ENCODE measurements around the gene TAS2R20. TPM values are rescaled to one million over a fixed set of nuclear protein-coding genes. Genes with fewer than 3 reads are reported as not detected.
"Not testable (repeated sequence)": the region's sequence is repeated elsewhere in the genome, so short reads cannot be mapped to it uniquely, and the experiment has no call there.

TAS2R20 gene
- 1 to 10 TPM; 1.9 to 4.4 TPM for total RNA-seq

- H3K4me1 Mint-ChIP-seq = no peaks in the 10 kb centered on the region
- H3K27ac Mint-ChIP-seq = no peak within 1 kb of the TSS
- no peak for ATAC-seq (replicated peaks)
- no peak within 1 kb of the TSS for H3K4me3 Mint-ChIP-seq
- H3K36me3 Mint-ChIP-seq (ENCODE audit: low read depth) = peaks cover 28% of the 10 kb centered on the region
- H3K9me3 Mint-ChIP-seq = no peaks in the 10 kb centered on the region
- no peaks in the 10 kb centered on the region for H3K27me3 Mint-ChIP-seq
Observed at GRCh38 chr12:10998204-10998603, at the start of gene TAS2R20. Gene TAS2R20, minus strand, starts transcription at chr12:10998304. Its CDS starts 429 bp downstream, at chr12:10997875.

- H3K4me3 Mint-ChIP-seq; H3K27ac Mint-ChIP-seq; H3K4me1 Mint-ChIP-seq; H3K9me3 Mint-ChIP-seq; ATAC-seq (replicated peaks); H3K27me3 Mint-ChIP-seq: not testable (repeated sequence)
- H3K36me3 Mint-ChIP-seq (ENCODE audit: low read depth) = peaks cover 64% of the 10 kb centered on the region
Observed at GRCh38 chr12:11041366-11041765, 43.3 kb upstream of the TAS2R20 start.

- Mint-ChIP-seq H3K4me3 (no peak overlapping the region), H3K27me3 (no peaks in the 10 kb centered on the region), H3K36me3 (ENCODE audit: low read depth) (peaks cover 68% of the 10 kb centered on the region), H3K4me1 (peaks cover 9% of the 10 kb centered on the region), H3K27ac (no peak overlapping the region), H3K9me3 (peaks cover 2% of the 10 kb centered on the region)
- ATAC-seq (replicated peaks) = no peak
Observed at GRCh38 chr12:11040162-11040561, 42.1 kb upstream of the TAS2R20 start.

GRCh38 chr12:11039171-11039570 lies 41.1 kb upstream of the TAS2R20 start:
- Mint-ChIP-seq H3K4me3 (no peak overlapping the region), H3K36me3 (ENCODE audit: low read depth) (peaks cover 61% of the 10 kb centered on the region), H3K27ac (no peak overlapping the region), H3K4me1 (peaks cover 5% of the 10 kb centered on the region), H3K27me3 (no peaks in the 10 kb centered on the region), H3K9me3 (peaks cover 4% of the 10 kb centered on the region)
- no peak for ATAC-seq (replicated peaks)

- not testable (repeated sequence) for H3K4me3 Mint-ChIP-seq, H3K4me1 Mint-ChIP-seq, H3K27me3 Mint-ChIP-seq, H3K27ac Mint-ChIP-seq, H3K9me3 Mint-ChIP-seq
- peaks cover 43% of the 10 kb centered on the region for H3K36me3 Mint-ChIP-seq (ENCODE audit: low read depth)
- ATAC-seq (replicated peaks) = peak; percentile 92
Observed at GRCh38 chr12:11033959-11034358, 35.9 kb upstream of the TAS2R20 start.

GRCh38 chr12:11031307-11031706 lies 33.2 kb upstream of the TAS2R20 start, which contains the start of gene TAS2R31:
Gene TAS2R31, minus strand, starts transcription at chr12:11031407. Its CDS starts 72 bp downstream, at chr12:11031335.
- H3K36me3 Mint-ChIP-seq (ENCODE audit: low read depth) = peaks cover 53% of the 10 kb centered on the region
- no peak within 1 kb of the TSS for H3K4me3 Mint-ChIP-seq
- no peak within 1 kb of the TSS for H3K27ac Mint-ChIP-seq
- no peaks in the 10 kb centered on the region for H3K27me3 Mint-ChIP-seq
- peaks cover 4% of the 10 kb centered on the region for H3K9me3 Mint-ChIP-seq
- H3K4me1 Mint-ChIP-seq = no peaks in the 10 kb centered on the region
- no peak for ATAC-seq (replicated peaks)

GRCh38 chr12:11026118-11026517 lies 28.0 kb upstream of the TAS2R20 start:
- Mint-ChIP-seq H3K27me3 (no peaks in the 10 kb centered on the region), H3K27ac (no peak overlapping the region), H3K4me1 (no peaks in the 10 kb centered on the region), H3K36me3 (ENCODE audit: low read depth) (peaks cover 28% of the 10 kb centered on the region), H3K4me3 (no peak overlapping the region), H3K9me3 (no peaks in the 10 kb centered on the region)
- no peak for ATAC-seq (replicated peaks)

- no peak for ATAC-seq (replicated peaks)
- Mint-ChIP-seq H3K4me1 (no peaks in the 10 kb centered on the region), H3K9me3 (no peaks in the 10 kb centered on the region), H3K27ac (no peak overlapping the region), H3K27me3 (no peaks in the 10 kb centered on the region), H3K4me3 (no peak overlapping the region), H3K36me3 (ENCODE audit: low read depth) (peaks cover 23% of the 10 kb centered on the region)
Observed at GRCh38 chr12:11023387-11023786, 25.3 kb upstream of the TAS2R20 start.

GRCh38 chr12:11022520-11022919 lies 24.4 kb upstream of the TAS2R20 start, which contains the start of gene TAS2R19:
Gene TAS2R19, minus strand, starts transcription at chr12:11022620. Its CDS starts 49 bp downstream, at chr12:11022571.
- Mint-ChIP-seq H3K4me3 (no peak within 1 kb of the TSS), H3K9me3 (no peaks in the 10 kb centered on the region), H3K4me1 (no peaks in the 10 kb centered on the region), H3K27me3 (no peaks in the 10 kb centered on the region), H3K27ac (no peak within 1 kb of the TSS), H3K36me3 (ENCODE audit: low read depth) (peaks cover 23% of the 10 kb centered on the region)
- ATAC-seq (replicated peaks) = no peak

- Mint-ChIP-seq H3K4me1 (peaks cover 3% of the 10 kb centered on the region), H3K36me3 (ENCODE audit: low read depth) (peaks cover 17% of the 10 kb centered on the region), H3K9me3 (no peaks in the 10 kb centered on the region), H3K27me3 (no peaks in the 10 kb centered on the region), H3K4me3 (no peak overlapping the region), H3K27ac (no peak overlapping the region)
- no peak for ATAC-seq (replicated peaks)
Observed at GRCh38 chr12:11016937-11017336, 18.8 kb upstream of the TAS2R20 start.

GRCh38 chr12:11015775-11016430 lies 17.8 kb upstream of the TAS2R20 start:
- peaks cover 3% of the 10 kb centered on the region for H3K4me1 Mint-ChIP-seq
- H3K4me3 Mint-ChIP-seq = no peak overlapping the region
- H3K36me3 Mint-ChIP-seq (ENCODE audit: low read depth) = peaks cover 17% of the 10 kb centered on the region
- ATAC-seq (replicated peaks) = no peak
- no peak overlapping the region for H3K27ac Mint-ChIP-seq
- H3K27me3 Mint-ChIP-seq = no peaks in the 10 kb centered on the region
- H3K9me3 Mint-ChIP-seq = no peaks in the 10 kb centered on the region

- Mint-ChIP-seq H3K4me3 (no peak overlapping the region), H3K27ac (no peak overlapping the region), H3K4me1 (peaks cover 3% of the 10 kb centered on the region), H3K36me3 (ENCODE audit: low read depth) (peaks cover 17% of the 10 kb centered on the region), H3K27me3 (no peaks in the 10 kb centered on the region), H3K9me3 (no peaks in the 10 kb centered on the region)
- ATAC-seq (replicated peaks) = peak; percentile 57
Observed at GRCh38 chr12:11014234-11014633, 16.1 kb upstream of the TAS2R20 start.

GRCh38 chr12:11007608-11008007 lies 9.5 kb upstream of the TAS2R20 start:
- no peaks in the 10 kb centered on the region for H3K27me3 Mint-ChIP-seq
- no peak for ATAC-seq (replicated peaks)
- peaks cover 13% of the 10 kb centered on the region for H3K36me3 Mint-ChIP-seq (ENCODE audit: low read depth)
- H3K4me3 Mint-ChIP-seq = no peak overlapping the region
- no peak overlapping the region for H3K27ac Mint-ChIP-seq
- no peaks in the 10 kb centered on the region for H3K4me1 Mint-ChIP-seq
- no peaks in the 10 kb centered on the region for H3K9me3 Mint-ChIP-seq

GRCh38 chr12:10994307-10994706 lies 3.8 kb downstream of the TAS2R20 start:
- H3K36me3 Mint-ChIP-seq (ENCODE audit: low read depth) = peaks cover 34% of the 10 kb centered on the region
- H3K4me1 Mint-ChIP-seq = no peaks in the 10 kb centered on the region
- H3K27me3 Mint-ChIP-seq = no peaks in the 10 kb centered on the region
- H3K27ac Mint-ChIP-seq = no peak overlapping the region
- no peak for ATAC-seq (replicated peaks)
- no peak overlapping the region for H3K4me3 Mint-ChIP-seq
- H3K9me3 Mint-ChIP-seq = peaks cover 6% of the 10 kb centered on the region

GRCh38 chr12:10989107-10989506 lies 9.0 kb downstream of the TAS2R20 start:
- peaks cover 13% of the 10 kb centered on the region for H3K36me3 Mint-ChIP-seq (ENCODE audit: low read depth)
- peaks cover 6% of the 10 kb centered on the region for H3K9me3 Mint-ChIP-seq
- H3K27me3 Mint-ChIP-seq = no peaks in the 10 kb centered on the region
- ATAC-seq (replicated peaks) = peak; percentile 92
- H3K27ac Mint-ChIP-seq = peak overlapping the region; percentile 61
- no peaks in the 10 kb centered on the region for H3K4me1 Mint-ChIP-seq
- H3K4me3 Mint-ChIP-seq = no peak overlapping the region
